GM12874 (cell line): ENCODE data around the gene ANTKMT.

Experiments
- TF ChIP-seq, protein P1 (sequence below): IDR thresholded peaks from 2 replicates; pipeline ENCODE4 v1.5.1; 2011; ENCODE audit warnings: low read depth, mild to moderate bottlenecking, control low read depth, low read length, moderate library complexity; ENCODE audit not compliant: insufficient read depth

ANTKMT gene

GRCh38 chr16:734981-735881 is 14.3 kb downstream of the ANTKMT start:
- TF ChIP-seq, protein P1, sequence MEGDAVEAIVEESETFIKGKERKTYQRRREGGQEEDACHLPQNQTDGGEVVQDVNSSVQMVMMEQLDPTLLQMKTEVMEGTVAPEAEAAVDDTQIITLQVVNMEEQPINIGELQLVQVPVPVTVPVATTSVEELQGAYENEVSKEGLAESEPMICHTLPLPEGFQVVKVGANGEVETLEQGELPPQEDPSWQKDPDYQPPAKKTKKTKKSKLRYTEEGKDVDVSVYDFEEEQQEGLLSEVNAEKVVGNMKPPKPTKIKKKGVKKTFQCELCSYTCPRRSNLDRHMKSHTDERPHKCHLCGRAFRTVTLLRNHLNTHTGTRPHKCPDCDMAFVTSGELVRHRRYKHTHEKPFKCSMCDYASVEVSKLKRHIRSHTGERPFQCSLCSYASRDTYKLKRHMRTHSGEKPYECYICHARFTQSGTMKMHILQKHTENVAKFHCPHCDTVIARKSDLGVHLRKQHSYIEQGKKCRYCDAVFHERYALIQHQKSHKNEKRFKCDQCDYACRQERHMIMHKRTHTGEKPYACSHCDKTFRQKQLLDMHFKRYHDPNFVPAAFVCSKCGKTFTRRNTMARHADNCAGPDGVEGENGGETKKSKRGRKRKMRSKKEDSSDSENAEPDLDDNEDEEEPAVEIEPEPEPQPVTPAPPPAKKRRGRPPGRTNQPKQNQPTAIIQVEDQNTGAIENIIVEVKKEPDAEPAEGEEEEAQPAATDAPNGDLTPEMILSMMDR = no peak

- TF ChIP-seq, protein P1 = no peak
These were observed 15.1 kb downstream of the ANTKMT start for GRCh38 chr16:735982-736453.

DNA sequence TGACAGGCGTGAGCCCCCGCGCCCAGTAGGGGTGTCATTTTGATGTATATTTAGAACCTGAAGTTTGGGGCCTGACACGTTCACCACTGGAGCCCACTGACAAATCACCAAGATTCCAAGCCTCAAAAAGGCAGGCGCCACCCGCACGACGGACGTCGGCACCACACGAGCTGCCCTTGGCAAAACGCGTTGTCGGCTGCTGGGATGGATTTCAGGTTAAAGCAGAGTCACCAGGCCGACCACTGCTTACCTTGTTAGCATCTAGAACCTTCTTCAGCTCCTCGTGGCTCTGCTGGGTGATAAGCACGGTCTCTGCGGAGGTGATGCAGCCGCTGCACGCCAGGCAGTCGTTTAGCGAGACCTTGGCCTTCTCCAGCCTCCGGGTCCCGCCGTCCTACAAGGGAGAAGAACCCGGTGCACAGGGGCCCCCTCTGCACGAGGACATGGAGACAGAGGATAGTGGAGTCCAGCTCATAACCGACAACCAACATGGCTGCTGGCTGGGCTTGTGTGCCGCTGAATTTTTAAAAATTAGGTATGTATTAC is 16.1 kb downstream of the ANTKMT start:
- TF ChIP-seq, protein P1 = no peak

GRCh38 chr16:739560-740458 is 18.9 kb downstream of the ANTKMT start:
- TF ChIP-seq, protein P1 = no peak

- TF ChIP-seq, protein P1 = no peak
These were observed 19.5 kb downstream of the ANTKMT start for GRCh38 chr16:740459-740763.

GRCh38 chr16:740764-741505 is 20.0 kb downstream of the ANTKMT start, which contains the start of gene CIAO3:
Gene CIAO3 (minus strand): TSS chr16:740997. CDS start chr16:740985, 12 bp downstream.
- TF ChIP-seq, protein P1 = peak; percentile 99
